Karpas-422 (cell line): ENCODE measurements around the gene PTTG1IP. TPM values are rescaled to one million over a fixed set of nuclear protein-coding genes. Genes with fewer than 3 reads are reported as not detected.

Source experiments
- DNase-seq: peaks from one replicate; pipeline ENCODE4 v3.0.0-alpha.2; 2015
- H2AFZ ChIP-seq: fragments of 200-600 bp; sonication (generic); 2 replicates; pipeline ENCODE4 v1.6.1; 2014; ENCODE audit warnings: antibody characterized with exemption, low read length, mixed read lengths
- H3K27ac ChIP-seq: fragments of 200-600 bp; sonication (generic); 2 replicates; pipeline ENCODE4 v1.5.1; 2014; ENCODE audit warnings: mild to moderate bottlenecking, low read length, moderate library complexity
- H3K27me3 ChIP-seq: fragments of 200-600 bp; sonication (generic); 2 replicates; pipeline ENCODE4 v1.6.1; 2014; ENCODE audit warnings: low read length, mixed read lengths
- H3K36me3 ChIP-seq: fragments of 200-600 bp; sonication (generic); 2 replicates; pipeline ENCODE4 v1.6.1; 2014; ENCODE audit warnings: low read length, mixed read lengths; ENCODE audit not compliant: insufficient read depth
- H3K4me1 ChIP-seq: fragments of 200-600 bp; sonication (generic); 2 replicates; pipeline ENCODE4 v1.6.1; 2014; ENCODE audit warnings: mild to moderate bottlenecking, low read length, mixed read lengths
- H3K4me2 ChIP-seq: fragments of 200-600 bp; sonication (generic); 2 replicates; pipeline ENCODE4 v1.6.1; 2014; ENCODE audit warnings: low read length, low read depth, mild to moderate bottlenecking; ENCODE audit not compliant: poor library complexity, severe bottlenecking
- H3K4me3 ChIP-seq: fragments of 200-600 bp; sonication (generic); 2 replicates; pipeline ENCODE4 v1.5.1; 2014; ENCODE audit warnings: mild to moderate bottlenecking, antibody characterized with exemption, low read length, mixed read lengths
- H3K79me2 ChIP-seq: fragments of 200-600 bp; sonication (generic); 2 replicates; pipeline ENCODE4 v1.6.1; 2014; ENCODE audit warnings: mild to moderate bottlenecking, low read length, mixed read lengths
- H3K9ac ChIP-seq: fragments of 200-600 bp; sonication (generic); 2 replicates; pipeline ENCODE4 v1.6.0; 2014; ENCODE audit warnings: low read length
- H3K9me2 ChIP-seq: fragments of 200-600 bp; sonication (generic), shearing (Covaris generic); replicated peaks from 2 replicates; pipeline ENCODE4 v1.6.0; 2014; ENCODE audit warnings: mild to moderate bottlenecking, low read length, moderate library complexity; ENCODE audit not compliant: insufficient read depth
- H3K9me3 ChIP-seq: fragments of 300-700, 200-600 bp; sonication (generic); 2 replicates; pipeline ENCODE4 v1.6.1; 2014; ENCODE audit warnings: low read length, mixed read lengths
- H4K20me1 ChIP-seq: fragments of 200-600 bp; sonication (generic); 2 replicates; pipeline ENCODE4 v1.6.1; 2014; ENCODE audit warnings: mild to moderate bottlenecking, antibody characterized with exemption, low read length, low read depth; ENCODE audit not compliant: insufficient read depth
- total RNA-seq: library from RNA; depleted of rRNA; stranded (reverse); fragments of >200 nt; shearing (Covaris generic); gene quantifications from 2 replicates; pipeline ENCODE4 v1.2.3, GENCODE V29; 2014; ENCODE audit warnings: low replicate concordance

Gene PTTG1IP
- total RNA-seq, 1 experiment from 2014 or later, result 44.7 TPM

DNA sequence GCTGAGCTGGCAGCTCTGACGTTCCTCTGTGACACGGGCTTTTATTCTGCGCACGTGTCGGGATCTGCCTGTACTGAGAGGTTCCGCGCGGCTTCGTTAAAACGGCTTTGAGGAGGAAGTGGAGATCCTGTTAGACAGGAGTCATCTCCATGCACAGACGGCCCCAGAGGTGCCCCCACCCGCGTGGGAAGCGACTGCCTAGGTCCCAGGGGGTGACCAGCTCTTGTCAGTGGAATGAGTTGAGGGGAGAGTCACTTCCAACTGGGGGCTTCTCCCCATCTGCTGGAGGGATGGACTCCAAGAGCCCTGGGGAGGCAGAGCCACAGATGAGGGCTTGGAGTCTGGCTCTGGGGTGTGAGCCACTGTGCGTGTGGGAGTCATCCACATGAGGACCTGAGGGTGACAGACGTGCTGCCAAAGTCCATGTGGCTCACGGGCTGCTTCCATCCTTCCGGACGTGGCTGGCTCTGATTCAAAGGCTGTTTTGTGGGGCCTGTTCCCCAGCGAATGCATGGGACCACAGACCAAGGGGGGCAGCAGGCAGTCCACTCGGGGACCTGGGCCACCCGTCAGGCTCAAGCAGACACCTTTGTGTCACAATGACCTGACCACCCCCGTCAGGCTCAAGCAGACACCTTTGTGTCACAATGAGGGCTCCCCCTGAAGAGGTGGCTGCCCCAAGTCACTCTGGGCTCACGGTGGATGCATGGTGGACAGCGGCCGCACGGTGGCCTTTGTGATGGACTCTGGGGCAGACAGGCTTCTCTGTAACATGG, 26.8 kb downstream of the PTTG1IP start:
- Histone ChIP-seq H3K4me3 (no peak overlapping the region), H3K4me2 (no peak overlapping the region), H2AFZ (no peak overlapping the region), H3K27ac (no peak overlapping the region), H3K9me3 (no peaks in the 10 kb centered on the region), H3K9me2 (no peaks in the 10 kb centered on the region), H3K27me3 (no peaks in the 10 kb centered on the region), H3K36me3 (peaks cover 13% of the 10 kb centered on the region; the same call in 1 of the 2 replicates), H4K20me1 (no peaks in the 10 kb centered on the region), H3K4me1 (no peaks in the 10 kb centered on the region), H3K9ac (no peak overlapping the region), H3K79me2 (no peaks in the 10 kb centered on the region)
- no peak for DNase-seq

DNA sequence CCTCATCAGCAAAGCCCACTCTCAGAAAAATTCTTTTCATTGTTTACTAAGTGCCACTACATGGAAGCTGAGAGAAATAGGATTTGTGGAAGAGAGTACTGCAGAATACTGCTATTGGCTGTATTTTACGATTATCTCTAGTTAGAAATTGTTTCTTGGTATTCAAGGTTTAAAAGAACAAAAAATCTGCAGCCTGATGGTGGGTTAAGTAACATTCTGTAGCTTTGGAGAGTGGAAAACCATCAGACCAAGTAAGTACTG, 27.3 kb downstream of the PTTG1IP start:
- Histone ChIP-seq H3K27me3 (no peaks in the 10 kb centered on the region), H3K4me1 (no peaks in the 10 kb centered on the region), H3K9ac (no peak overlapping the region), H3K27ac (no peak overlapping the region), H4K20me1 (no peaks in the 10 kb centered on the region), H3K4me3 (no peak overlapping the region), H3K79me2 (no peaks in the 10 kb centered on the region), H3K4me2 (no peak overlapping the region), H3K9me3 (no peaks in the 10 kb centered on the region), H3K9me2 (no peaks in the 10 kb centered on the region), H2AFZ (no peak overlapping the region), H3K36me3 (peaks cover 10% of the 10 kb centered on the region; the same call in 1 of the 2 replicates)
- no peak for DNase-seq

DNA sequence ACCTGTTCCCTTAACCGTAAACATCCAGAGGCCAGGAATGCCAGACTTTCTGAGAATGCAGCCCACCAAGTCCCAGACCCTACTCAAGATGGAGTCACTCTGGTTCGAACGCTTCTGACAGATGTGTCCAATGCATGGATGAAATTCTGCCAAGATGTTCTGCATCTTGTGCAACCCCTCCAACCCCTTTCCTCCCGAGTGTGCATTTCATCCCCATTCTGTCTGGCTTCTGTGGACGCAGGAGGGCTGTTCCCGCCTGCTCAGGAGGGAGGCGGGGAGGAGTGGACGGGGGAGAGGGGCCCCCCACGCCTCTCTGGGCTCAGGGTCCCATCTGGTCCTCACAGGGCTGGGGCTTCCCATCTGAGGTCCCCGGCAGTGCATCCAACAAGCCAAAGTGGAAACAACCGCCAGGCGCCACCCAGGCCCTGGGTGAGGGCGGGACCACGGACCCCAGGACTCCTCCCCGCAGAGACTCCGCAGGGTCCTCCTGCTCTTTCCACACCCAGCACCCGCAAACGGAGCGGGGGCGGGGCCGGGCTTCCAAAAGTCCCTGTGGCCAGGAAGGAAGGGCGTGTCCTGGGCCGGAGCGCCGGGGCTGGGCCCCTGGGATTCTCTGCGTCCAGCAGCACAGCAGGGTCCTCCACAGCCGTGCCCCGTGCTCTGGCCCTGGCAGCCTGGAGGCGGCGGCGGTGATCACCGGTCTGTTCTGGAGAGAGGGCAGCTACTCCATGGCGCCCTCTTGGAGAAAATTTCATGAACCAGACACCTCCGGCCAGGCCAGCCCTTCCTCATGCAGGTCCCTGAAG, 27.9 kb downstream of the PTTG1IP start:
- Histone ChIP-seq H3K9me2 (no peaks in the 10 kb centered on the region), H3K36me3 (peaks cover 7% of the 10 kb centered on the region; the same call in 1 of the 2 replicates), H4K20me1 (no peaks in the 10 kb centered on the region), H3K9me3 (no peaks in the 10 kb centered on the region), H3K27me3 (no peaks in the 10 kb centered on the region), H3K4me2 (no peak overlapping the region), H2AFZ (no peak overlapping the region), H3K27ac (no peak overlapping the region), H3K4me1 (no peaks in the 10 kb centered on the region), H3K9ac (no peak overlapping the region), H3K4me3 (no peak overlapping the region), H3K79me2 (no peaks in the 10 kb centered on the region)
- DNase-seq, result peak; percentile 69

GRCh38 chr21:44844256-44844655, 29.2 kb downstream of the PTTG1IP start:
- Histone ChIP-seq H3K9ac (no peak overlapping the region), H3K27ac (no peak overlapping the region), H3K9me2 (no peaks in the 10 kb centered on the region), H3K27me3 (no peaks in the 10 kb centered on the region), H3K36me3 (peaks cover under 1% of the 10 kb centered on the region; the same call in 1 of the 2 replicates), H3K4me1 (no peaks in the 10 kb centered on the region), H3K9me3 (no peaks in the 10 kb centered on the region), H4K20me1 (no peaks in the 10 kb centered on the region), H3K79me2 (no peaks in the 10 kb centered on the region), H3K4me3 (no peak overlapping the region), H2AFZ (no peak overlapping the region), H3K4me2 (no peak overlapping the region)
- no peak for DNase-seq

DNA sequence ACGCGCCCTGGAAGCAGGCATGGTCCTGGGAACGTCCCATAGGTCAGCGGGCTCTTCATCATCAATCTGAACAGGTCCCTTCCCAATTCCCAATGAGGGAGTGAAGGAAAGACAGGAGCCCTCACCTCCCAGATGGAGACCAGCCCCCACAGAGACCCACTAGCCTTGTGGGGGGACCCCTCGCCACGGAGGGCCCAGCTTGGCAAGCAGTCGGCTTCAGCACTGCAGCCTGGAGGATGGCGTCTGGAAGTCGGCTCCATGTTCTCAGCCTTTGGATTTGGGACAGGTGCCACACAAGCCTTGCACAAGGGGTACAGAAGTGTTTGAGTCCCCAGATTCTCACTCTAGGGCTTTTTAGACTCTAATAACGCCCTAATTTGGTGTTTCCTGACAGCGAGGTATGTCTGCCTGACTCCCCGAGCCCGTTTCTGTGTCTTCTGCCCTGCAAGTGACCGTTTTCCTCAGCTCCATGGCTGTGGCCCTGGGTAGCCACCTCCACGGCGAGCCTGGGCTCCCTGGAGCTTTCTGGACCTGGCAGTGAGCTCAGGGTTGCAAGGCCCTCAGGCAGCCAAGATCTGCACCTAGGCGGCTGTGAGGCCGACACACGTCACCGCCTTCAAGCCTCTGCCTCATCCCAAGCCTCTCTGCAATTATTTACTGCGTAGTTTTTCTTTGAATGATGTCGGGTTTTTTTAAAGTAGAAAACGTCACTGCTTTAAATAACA, 30.6 kb downstream of the PTTG1IP start:
- DNase-seq, result no peak
- no peak overlapping the region for H3K27ac ChIP-seq
- H2AFZ ChIP-seq, result no peak overlapping the region
- H3K4me3 ChIP-seq, result no peak overlapping the region
- no peaks in the 10 kb centered on the region for H3K79me2 ChIP-seq
- no peaks in the 10 kb centered on the region for H3K4me1 ChIP-seq
- H3K9me2 ChIP-seq, result no peaks in the 10 kb centered on the region
- no peak overlapping the region for H3K4me2 ChIP-seq
- H3K27me3 ChIP-seq, result no peaks in the 10 kb centered on the region
- no peaks in the 10 kb centered on the region for H3K36me3 ChIP-seq
- no peaks in the 10 kb centered on the region for H3K9me3 ChIP-seq
- no peaks in the 10 kb centered on the region for H4K20me1 ChIP-seq
- no peak overlapping the region for H3K9ac ChIP-seq

- Histone ChIP-seq H3K36me3 (no peaks in the 10 kb centered on the region), H3K4me2 (no peak overlapping the region), H3K9me2 (no peaks in the 10 kb centered on the region), H3K27me3 (no peaks in the 10 kb centered on the region), H2AFZ (no peak overlapping the region), H3K9ac (no peak overlapping the region), H4K20me1 (no peaks in the 10 kb centered on the region), H3K4me1 (no peaks in the 10 kb centered on the region), H3K4me3 (no peak overlapping the region), H3K27ac (no peak overlapping the region), H3K79me2 (no peaks in the 10 kb centered on the region), H3K9me3 (no peaks in the 10 kb centered on the region)
- no peak for DNase-seq
Measured at GRCh38 chr21:44842087-44842486, 31.4 kb downstream of the PTTG1IP start.

DNA sequence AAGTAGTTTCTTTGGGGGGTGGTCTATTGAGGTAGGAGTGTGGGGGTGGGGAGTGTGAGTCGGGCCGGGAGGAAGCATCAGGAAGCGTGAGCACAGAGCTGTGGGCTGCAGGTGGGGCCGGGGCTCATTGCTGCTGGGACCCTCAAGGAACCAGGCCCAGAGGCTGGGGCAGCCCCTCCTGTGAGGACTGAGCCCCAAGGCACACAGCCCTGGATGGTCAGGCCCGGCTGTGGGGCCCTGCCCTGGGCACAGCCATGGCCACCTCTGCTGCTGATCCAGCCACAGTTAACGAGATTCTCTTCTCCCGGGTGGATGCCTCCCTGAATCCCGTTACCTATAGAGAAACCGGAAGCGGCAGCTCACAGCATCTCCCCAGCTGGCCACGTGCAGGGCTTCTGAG, 32.7 kb downstream of the PTTG1IP start:
- no peak overlapping the region for H3K4me2 ChIP-seq
- H3K27ac ChIP-seq, result no peak overlapping the region
- H3K9me3 ChIP-seq, result no peaks in the 10 kb centered on the region
- no peak overlapping the region for H2AFZ ChIP-seq
- H3K9me2 ChIP-seq, result no peaks in the 10 kb centered on the region
- no peaks in the 10 kb centered on the region for H3K79me2 ChIP-seq
- H4K20me1 ChIP-seq, result no peaks in the 10 kb centered on the region
- H3K4me1 ChIP-seq, result no peaks in the 10 kb centered on the region
- DNase-seq, result no peak
- no peaks in the 10 kb centered on the region for H3K36me3 ChIP-seq
- no peaks in the 10 kb centered on the region for H3K27me3 ChIP-seq
- H3K4me3 ChIP-seq, result no peak overlapping the region
- H3K9ac ChIP-seq, result no peak overlapping the region

DNA sequence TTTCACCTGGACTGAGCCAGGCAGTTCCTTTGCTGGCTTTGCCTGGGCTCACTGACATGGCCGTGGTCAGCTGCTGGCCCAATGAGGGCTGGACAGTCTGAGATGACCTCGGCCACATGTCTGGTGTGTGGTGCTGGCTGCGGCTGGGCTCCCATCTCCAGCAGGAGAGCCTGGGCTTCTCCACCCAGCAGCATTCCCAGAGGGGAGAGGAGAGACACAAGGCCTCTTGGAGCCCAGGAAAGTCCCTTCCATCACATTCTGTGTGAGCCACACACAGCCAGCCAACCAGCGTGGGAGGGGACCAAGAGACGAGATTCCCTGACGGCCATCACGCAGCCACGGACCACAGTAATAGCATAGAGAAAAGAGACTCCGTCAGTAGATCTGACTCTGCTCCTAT, 34.5 kb downstream of the PTTG1IP start:
- Histone ChIP-seq H3K9ac (no peak overlapping the region), H3K4me1 (no peaks in the 10 kb centered on the region), H2AFZ (no peak overlapping the region), H3K79me2 (no peaks in the 10 kb centered on the region), H3K9me2 (no peaks in the 10 kb centered on the region), H3K36me3 (no peaks in the 10 kb centered on the region), H3K27ac (no peak overlapping the region), H3K4me2 (no peak overlapping the region), H3K9me3 (no peaks in the 10 kb centered on the region), H3K4me3 (no peak overlapping the region), H4K20me1 (no peaks in the 10 kb centered on the region), H3K27me3 (no peaks in the 10 kb centered on the region)
- no peak for DNase-seq
